Suprapubic skin (tissue), 4 donors: ENCODE results near the gene RBPJL. TPM values are rescaled to one million over a fixed set of nuclear protein-coding genes. Genes with fewer than 3 reads are reported as not detected.

ENCODE experiments used
- DNase-seq, 2 donors: peaks; one replicate each; pipeline ENCODE4 v3.0.0-alpha.2; 2019; ENCODE audit warnings: low spot score in 2 of 2
- H3K27ac ChIP-seq: fragments of 200-600 bp; sonication (generic); one replicate; pipeline ENCODE4 v1.5.1; 2019
- H3K27me3 ChIP-seq: fragments of 200-600 bp; sonication (generic); one replicate; pipeline ENCODE4 v1.5.1; 2019
- H3K36me3 ChIP-seq: fragments of 200-600 bp; sonication (generic); one replicate; pipeline ENCODE4 v1.5.1; 2019
- H3K4me1 ChIP-seq: fragments of 200-600 bp; sonication (generic); one replicate; pipeline ENCODE4 v1.5.1; 2019
- H3K4me3 ChIP-seq: fragments of 200-600 bp; sonication (generic); one replicate; pipeline ENCODE4 v1.5.1; 2019; ENCODE audit warnings: mild to moderate bottlenecking
- H3K9me3 ChIP-seq: fragments of 200-600 bp; sonication (generic); one replicate; pipeline ENCODE4 v1.5.1; 2019
- CTCF ChIP-seq, 2 donors: fragments of 200-600 bp in 1 of 2; fragments of 450-650 bp in 1 of 2; sonication (generic) in 1 of 2; IDR thresholded peaks; one replicate each; pipeline ENCODE4 v1.5.1; 2016 to 2019; ENCODE audit warnings: antibody characterized with exemption in 2 of 2, mild to moderate bottlenecking in 1 of 2, moderate library complexity in 1 of 2
- EP300 ChIP-seq: sonication (generic); formaldehyde crosslinking; IDR thresholded peaks from one replicate; pipeline ENCODE4 v1.6.1; 2017; ENCODE audit warnings: antibody characterized with exemption
- POLR2A ChIP-seq, 2 donors: fragments of 450-650 bp; IDR thresholded peaks; one replicate each; pipeline ENCODE4 v1.6.1; 2017; ENCODE audit warnings: antibody characterized with exemption in 2 of 2, mild to moderate bottlenecking in 2 of 2, moderate library complexity in 2 of 2
- POLR2AphosphoS5 ChIP-seq, 3 donors: sonication (generic); formaldehyde crosslinking; IDR thresholded peaks; one replicate each; pipeline ENCODE4 v1.6.1; 2017; ENCODE audit warnings: antibody characterized with exemption in 3 of 3
- WGBS: methylation state at CpG from one replicate; pipeline ENCODE4 v1.1.5; 2018; 5-methylcytosine and 5-hydroxymethylcytosine counted together
- total RNA-seq, 4 donors: library from RNA; depleted of rRNA; stranded (reverse); fragments of >200 nt; gene quantifications; one replicate each; pipeline ENCODE4 v1.1.0, GENCODE V29; 2016

RBPJL gene
- total RNA-seq, 4 donors from 2014 or later, result not detected

DNA sequence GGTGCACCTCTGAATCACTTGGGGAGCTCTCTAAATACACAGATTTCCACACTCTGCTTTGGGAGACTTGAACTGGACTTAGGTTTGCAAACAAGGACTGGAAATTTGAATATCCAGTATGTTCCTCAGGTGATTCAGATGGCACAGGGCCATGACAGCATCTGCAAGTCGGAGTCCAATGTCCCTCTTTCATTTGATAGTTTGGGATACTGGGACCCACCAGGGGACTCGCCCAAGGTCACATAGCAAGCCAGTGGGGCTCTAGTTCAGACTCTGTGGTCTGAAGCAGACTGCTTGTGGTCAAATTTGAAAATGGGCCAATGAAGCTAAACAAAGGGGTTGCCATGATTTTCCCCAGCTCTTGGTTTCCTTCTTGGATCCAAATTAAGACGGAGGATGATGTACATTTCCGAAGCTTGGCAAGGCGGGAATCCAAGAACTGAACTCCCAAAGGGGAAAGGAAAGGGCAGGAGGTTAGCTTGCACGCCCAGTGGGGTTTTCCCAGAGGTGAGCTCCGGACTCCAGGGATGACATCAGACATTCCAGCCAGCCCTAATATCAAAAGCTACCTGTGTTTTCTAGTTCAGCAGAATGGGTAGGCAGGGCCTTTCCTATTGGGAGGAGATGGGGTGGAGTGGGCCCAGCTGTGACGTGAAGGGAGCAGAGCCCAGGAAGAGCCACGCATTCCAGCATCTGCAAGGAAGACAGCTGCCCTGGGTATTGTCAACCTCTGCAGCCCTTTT, 52.9 kb downstream of the RBPJL start:
- Histone ChIP-seq H3K9me3 (no peaks in the 10 kb centered on the region), H3K4me1 (peaks cover 56% of the 10 kb centered on the region), H3K4me3 (no peak overlapping the region), H3K27ac (peak overlapping the region; percentile 22), H3K36me3 (no peaks in the 10 kb centered on the region), H3K27me3 (no peaks in the 10 kb centered on the region)
- TF ChIP-seq EP300, result no peak
- no peak for TF ChIP-seq POLR2AphosphoS5 (IDR thresholded peaks at IDR 0.05)
- TF ChIP-seq POLR2A (IDR thresholded peaks at IDR 0.05), result no peak
- no peak for TF ChIP-seq CTCF (IDR thresholded peaks at IDR 0.05)
- WGBS, result 37% methylated on average over 7 of the region's 9 CpGs
- DNase-seq, result peak in 1 of 2 donors; percentile 37

DNA sequence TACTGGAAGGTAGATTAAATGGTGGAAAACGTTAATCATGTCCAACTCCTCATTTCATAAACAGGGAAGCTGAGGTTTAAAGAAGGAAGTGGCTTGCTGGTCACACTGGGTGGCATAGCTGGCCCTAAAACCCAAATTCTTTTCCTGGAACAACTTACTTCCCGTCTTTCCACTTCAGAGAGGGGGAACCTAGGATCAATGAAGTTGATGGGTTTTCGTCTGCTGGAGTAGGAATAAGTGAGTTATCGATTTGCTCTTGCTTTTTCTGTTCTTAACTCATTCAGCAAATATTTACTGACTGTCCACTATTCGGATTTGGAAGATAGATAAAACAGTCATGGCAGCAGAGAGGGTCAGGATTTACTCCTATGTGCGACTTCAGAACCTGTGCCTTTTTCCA, 55.2 kb downstream of the RBPJL start:
- TF ChIP-seq POLR2A (IDR thresholded peaks at IDR 0.05), result no peak
- no peaks in the 10 kb centered on the region for H3K27me3 ChIP-seq
- peaks cover 13% of the 10 kb centered on the region for H3K36me3 ChIP-seq
- peak overlapping the region; percentile 82 for H3K4me3 ChIP-seq
- peaks cover 52% of the 10 kb centered on the region for H3K4me1 ChIP-seq
- 80% methylated on average over 6 of the region's 6 CpGs for WGBS
- H3K27ac ChIP-seq, result no peak overlapping the region
- no peaks in the 10 kb centered on the region for H3K9me3 ChIP-seq
- no peak for DNase-seq

- H3K4me3 ChIP-seq, result peak within 1 kb of the TSS; percentile 82
- H3K36me3 ChIP-seq, result peaks cover 25% of the 10 kb centered on the region
- TF ChIP-seq POLR2AphosphoS5 (IDR thresholded peaks at IDR 0.05) (peak; percentile 24 to 95 (median 89)), EP300 (no peak), POLR2A (IDR thresholded peaks at IDR 0.05) (peak; percentile 90 to 94), CTCF (IDR thresholded peaks at IDR 0.05) (peak; percentile 86 to 97)
- H3K9me3 ChIP-seq, result no peaks in the 10 kb centered on the region
- WGBS, result 0% methylated on average over 39 of the region's 55 CpGs
- peak within 1 kb of the TSS; percentile 95 for H3K27ac ChIP-seq
- H3K27me3 ChIP-seq, result no peaks in the 10 kb centered on the region
- peak; percentile 99 to 100 for DNase-seq
- H3K4me1 ChIP-seq, result peaks cover 47% of the 10 kb centered on the region
Observed at GRCh38 chr20:45362804-45363610, 56.4 kb downstream of the RBPJL start, which contains the start of gene SYS1. Gene SYS1 (plus strand): TSS chr20:45363156. CDS start chr20:45363532, 376 bp downstream.

DNA sequence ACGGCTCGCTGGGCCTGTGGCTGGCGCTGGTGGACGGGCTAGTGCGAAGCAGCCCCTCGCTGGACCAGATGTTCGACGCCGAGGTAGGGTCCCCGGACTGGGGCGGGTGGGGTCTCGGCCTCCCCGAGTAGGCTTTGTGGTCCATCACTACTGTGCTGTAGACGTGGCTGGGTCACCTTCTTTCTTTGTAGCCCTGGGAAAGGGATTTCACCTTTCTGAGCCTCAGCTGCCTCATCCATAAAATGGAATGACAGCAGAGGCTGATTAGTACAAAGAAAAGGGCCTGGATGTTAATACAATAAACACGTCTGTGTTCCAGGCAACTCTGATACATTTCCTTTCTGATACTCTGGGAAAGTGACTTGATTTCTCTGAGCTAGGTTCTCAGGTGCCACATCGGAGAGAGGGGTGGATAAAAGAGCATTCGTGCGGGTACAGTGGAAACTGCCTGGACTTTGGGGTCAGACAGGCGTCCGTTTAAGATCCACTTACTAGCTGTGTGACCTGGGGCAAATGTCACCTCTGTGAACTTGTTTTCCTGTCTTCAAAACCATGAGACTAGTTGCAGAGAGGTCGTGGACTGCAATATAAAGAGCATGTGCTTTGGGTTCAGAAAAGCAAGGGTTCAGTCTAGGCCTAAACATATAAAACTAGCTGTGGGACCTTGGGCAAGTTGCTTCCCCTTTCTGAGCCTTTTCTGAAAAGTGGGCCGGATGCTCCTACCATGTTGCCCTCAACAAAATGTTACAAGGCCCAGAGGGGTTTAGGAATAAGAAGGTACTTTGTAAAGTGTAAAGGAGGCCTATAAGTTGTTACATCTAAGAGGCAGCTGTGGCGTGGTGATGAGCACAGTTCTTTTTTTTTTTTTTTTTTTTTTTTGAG, 57.2 kb downstream of the RBPJL start:
- no peaks in the 10 kb centered on the region for H3K27me3 ChIP-seq
- peaks cover 32% of the 10 kb centered on the region for H3K36me3 ChIP-seq
- H3K4me3 ChIP-seq, result peak overlapping the region; percentile 82
- DNase-seq, result no peak
- TF ChIP-seq POLR2A (IDR thresholded peaks at IDR 0.05) (no peak), EP300 (no peak), POLR2AphosphoS5 (IDR thresholded peaks at IDR 0.05) (no peak), CTCF (IDR thresholded peaks at IDR 0.05) (no peak)
- 20% methylated on average over 17 of the region's 23 CpGs for WGBS
- no peaks in the 10 kb centered on the region for H3K9me3 ChIP-seq
- H3K27ac ChIP-seq, result peak overlapping the region; percentile 95
- peaks cover 39% of the 10 kb centered on the region for H3K4me1 ChIP-seq

DNA sequence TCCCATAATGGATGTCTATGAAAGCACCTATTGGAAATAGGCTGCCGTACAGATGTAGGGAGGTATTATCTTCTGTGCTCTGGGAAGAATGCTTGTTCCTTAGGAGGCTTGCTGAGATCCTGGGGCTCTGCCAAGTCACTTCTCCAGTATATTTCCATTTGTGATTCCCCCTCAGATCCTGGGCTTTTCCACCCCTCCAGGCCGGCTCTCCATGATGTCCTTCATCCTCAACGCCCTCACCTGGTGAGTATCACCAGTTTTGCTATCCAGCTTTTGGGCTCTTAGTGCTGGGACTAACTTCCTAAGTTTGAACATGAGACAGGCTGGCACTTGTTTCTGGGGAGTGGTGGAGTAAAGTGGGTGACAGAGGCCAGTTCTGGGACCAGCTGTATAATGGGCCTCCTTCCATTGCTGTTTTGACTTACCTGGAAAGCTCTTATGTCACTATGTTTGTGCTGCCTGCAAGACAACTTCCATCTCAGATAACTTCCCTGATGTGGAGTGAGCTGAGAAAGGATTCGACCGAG, 58.9 kb downstream of the RBPJL start:
- 83% methylated on average over 5 of the region's 5 CpGs for WGBS
- Histone ChIP-seq H3K9me3 (no peaks in the 10 kb centered on the region), H3K36me3 (peaks cover 32% of the 10 kb centered on the region), H3K4me1 (peaks cover 25% of the 10 kb centered on the region), H3K27ac (no peak overlapping the region), H3K27me3 (no peaks in the 10 kb centered on the region), H3K4me3 (no peak overlapping the region)
- TF ChIP-seq POLR2AphosphoS5 (IDR thresholded peaks at IDR 0.05), result no peak
- TF ChIP-seq CTCF (IDR thresholded peaks at IDR 0.05), result no peak
- no peak for TF ChIP-seq POLR2A (IDR thresholded peaks at IDR 0.05)
- TF ChIP-seq EP300, result no peak
- no peak for DNase-seq
